Esophagus squamous epithelium (tissue), 5 donors: ENCODE data around the gene ZNF710. TPM values are rescaled to one million over a fixed set of nuclear protein-coding genes. Genes with fewer than 3 reads are reported as not detected.
"Not testable (repeated sequence)": the region's sequence is repeated elsewhere in the genome, so short reads cannot be mapped to it uniquely, and the experiment has no call there.

ENCODE experiments used
- DNase-seq: peaks from one replicate; lab custom pipeline; 2025; lab: John Stamatoyannopoulos, UW
- H3K27ac ChIP-seq, 4 donors: fragments of 200-600 bp; sonication (generic); one replicate each; pipeline ENCODE4 v1.5.1; 2016 to 2019; ENCODE audit warnings: mild to moderate bottlenecking in 1 of 4
- H3K27me3 ChIP-seq, 4 donors: fragments of 200-600 bp; sonication (generic); 1 replicate in 3 of 4; 2 replicates in 1 of 4; pipeline versions ENCODE4 v1.5.1 to v1.6.0; 2017 to 2021; ENCODE audit warnings: antibody characterized with exemption in 1 of 4
- H3K36me3 ChIP-seq, 3 donors: fragments of 200-600 bp; sonication (generic); one replicate each; pipeline ENCODE4 v1.5.1; 2016 to 2019
- H3K4me1 ChIP-seq, 3 donors: fragments of 200-600 bp; sonication (generic); one replicate each; pipeline ENCODE4 v1.5.1; 2017 to 2019
- H3K4me3 ChIP-seq, 4 donors: fragments of 200-600 bp; sonication (generic); 1 replicate in 3 of 4; 2 replicates in 1 of 4; pipeline ENCODE4 v1.5.1; 2016 to 2019; ENCODE audit warnings: mild to moderate bottlenecking in 2 of 4, moderate library complexity in 1 of 4
- H3K9me3 ChIP-seq, 3 donors: fragments of 200-600 bp; sonication (generic); one replicate each; pipeline ENCODE4 v1.5.1; 2016 to 2019
- POLR2A ChIP-seq, 4 donors: fragments of 450-650 bp; IDR thresholded peaks; one replicate each; pipeline ENCODE4 v1.6.1; 2017; ENCODE audit warnings: antibody characterized with exemption in 4 of 4, mild to moderate bottlenecking in 4 of 4, moderate library complexity in 3 of 4
- WGBS, 2 donors: methylation state at CpG; one replicate each; pipeline ENCODE4 v1.1.5; 2018; 5-methylcytosine and 5-hydroxymethylcytosine counted together
- intact Hi-C: fragments of 100-400 bp; cut with DNase I; formaldehyde crosslinking; loops from one replicate; pipeline ENCODE4 v1.15.0; 2022
- total RNA-seq, 4 donors: library from RNA; depleted of rRNA; stranded (reverse); fragments of >200 nt; gene quantifications; one replicate each; pipeline ENCODE4 v1.1.0, GENCODE V29; 2016
- TF ChIP-seq, protein P1 (sequence below), 6 experiments: fragments of 450-650 bp in 4 of 6; fragments of 200-600 bp in 2 of 6; sonication (generic) in 2 of 6; IDR thresholded peaks; one replicate each; pipeline ENCODE4 v1.5.1; 2016 to 2019; ENCODE audit warnings: antibody characterized with exemption in 6 of 6, mild to moderate bottlenecking in 4 of 6, moderate library complexity in 4 of 6
- donor health status: DM: yes; HTN: yes; CAD: no.

Gene ZNF710, protein sequence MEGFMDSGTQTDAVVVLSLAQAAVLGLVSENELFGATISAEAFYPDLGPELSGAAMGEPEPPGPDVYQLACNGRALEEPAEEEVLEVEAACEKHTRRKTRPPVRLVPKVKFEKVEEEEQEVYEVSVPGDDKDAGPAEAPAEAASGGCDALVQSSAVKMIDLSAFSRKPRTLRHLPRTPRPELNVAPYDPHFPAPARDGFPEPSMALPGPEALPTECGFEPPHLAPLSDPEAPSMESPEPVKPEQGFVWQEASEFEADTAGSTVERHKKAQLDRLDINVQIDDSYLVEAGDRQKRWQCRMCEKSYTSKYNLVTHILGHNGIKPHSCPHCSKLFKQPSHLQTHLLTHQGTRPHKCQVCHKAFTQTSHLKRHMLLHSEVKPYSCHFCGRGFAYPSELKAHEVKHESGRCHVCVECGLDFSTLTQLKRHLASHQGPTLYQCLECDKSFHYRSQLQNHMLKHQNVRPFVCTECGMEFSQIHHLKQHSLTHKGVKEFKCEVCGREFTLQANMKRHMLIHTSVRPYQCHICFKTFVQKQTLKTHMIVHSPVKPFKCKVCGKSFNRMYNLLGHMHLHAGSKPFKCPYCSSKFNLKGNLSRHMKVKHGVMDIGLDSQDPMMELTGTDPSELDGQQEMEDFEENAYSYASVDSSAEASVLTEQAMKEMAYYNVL
- 10 to 100 TPM; 15.1 to 27.4 (median 21.4) TPM for total RNA-seq

DNA sequence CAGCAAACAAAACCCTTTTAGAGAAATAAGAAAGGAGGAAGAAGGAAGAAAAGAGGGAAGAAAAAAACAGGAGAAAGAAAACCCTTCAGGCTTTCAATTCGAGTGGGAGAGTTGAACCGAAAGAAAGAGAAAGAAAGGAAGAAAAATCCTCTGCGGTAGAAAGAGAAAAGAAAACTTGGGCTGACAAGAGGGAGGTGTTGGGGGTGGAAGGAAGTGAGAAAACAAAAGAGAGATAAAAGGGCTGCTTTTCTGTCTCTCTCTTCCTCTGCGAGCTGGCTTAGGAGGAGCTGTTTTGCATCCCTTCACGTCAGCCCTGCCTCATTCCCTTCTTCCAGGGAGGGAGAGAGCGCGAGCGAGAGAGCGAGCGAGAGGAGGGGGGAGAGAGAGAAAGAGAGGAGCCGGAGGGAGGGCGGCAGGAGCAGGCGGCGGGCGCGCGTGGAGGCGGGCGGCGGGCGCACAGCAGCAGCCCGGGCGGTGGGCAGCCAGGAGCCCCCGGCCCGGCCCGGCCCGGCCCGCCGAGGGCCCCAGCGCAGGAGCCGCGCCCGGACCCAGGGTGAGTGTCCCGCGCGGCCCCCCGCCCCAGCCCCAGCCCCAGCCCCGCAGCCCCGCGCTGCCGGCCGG lies at the start of gene ZNF710:
TSS of gene ZNF710 (plus strand) at position 263 of the 621 bp plus-strand sequence. CDS start 65,814 bp downstream, outside the sequence.
- intact Hi-C loops, result loop anchor here (10.0 kb wide), 1 partner anchor 74 kb away; no protein-coding TSS in a partner anchor
- TF ChIP-seq POLR2A (IDR thresholded peaks at IDR 0.05), result peak in 1 of 4 donors; percentile 28
- TF ChIP-seq, protein P1, sequence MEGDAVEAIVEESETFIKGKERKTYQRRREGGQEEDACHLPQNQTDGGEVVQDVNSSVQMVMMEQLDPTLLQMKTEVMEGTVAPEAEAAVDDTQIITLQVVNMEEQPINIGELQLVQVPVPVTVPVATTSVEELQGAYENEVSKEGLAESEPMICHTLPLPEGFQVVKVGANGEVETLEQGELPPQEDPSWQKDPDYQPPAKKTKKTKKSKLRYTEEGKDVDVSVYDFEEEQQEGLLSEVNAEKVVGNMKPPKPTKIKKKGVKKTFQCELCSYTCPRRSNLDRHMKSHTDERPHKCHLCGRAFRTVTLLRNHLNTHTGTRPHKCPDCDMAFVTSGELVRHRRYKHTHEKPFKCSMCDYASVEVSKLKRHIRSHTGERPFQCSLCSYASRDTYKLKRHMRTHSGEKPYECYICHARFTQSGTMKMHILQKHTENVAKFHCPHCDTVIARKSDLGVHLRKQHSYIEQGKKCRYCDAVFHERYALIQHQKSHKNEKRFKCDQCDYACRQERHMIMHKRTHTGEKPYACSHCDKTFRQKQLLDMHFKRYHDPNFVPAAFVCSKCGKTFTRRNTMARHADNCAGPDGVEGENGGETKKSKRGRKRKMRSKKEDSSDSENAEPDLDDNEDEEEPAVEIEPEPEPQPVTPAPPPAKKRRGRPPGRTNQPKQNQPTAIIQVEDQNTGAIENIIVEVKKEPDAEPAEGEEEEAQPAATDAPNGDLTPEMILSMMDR (IDR thresholded peaks at IDR 0.05), result no peak
- WGBS, 2 donors, result 1 to 2% methylated on average over 8 to 17 of the region's 42 CpGs
- H3K4me3 ChIP-seq, result peak within 1 kb of the TSS; percentile 59 to 90 (median 68)
- H3K4me1 ChIP-seq, result peaks cover 46 to 72% (median 52%) of the 10 kb centered on the region in 3 donors
- H3K27ac ChIP-seq, result peak within 1 kb of the TSS; percentile 92 to 97 (median 94)
- no peak for DNase-seq
- no peaks in the 10 kb centered on the region for H3K36me3 ChIP-seq
- no peaks in the 10 kb centered on the region for H3K9me3 ChIP-seq
- no peaks in the 10 kb centered on the region for H3K27me3 ChIP-seq

DNA sequence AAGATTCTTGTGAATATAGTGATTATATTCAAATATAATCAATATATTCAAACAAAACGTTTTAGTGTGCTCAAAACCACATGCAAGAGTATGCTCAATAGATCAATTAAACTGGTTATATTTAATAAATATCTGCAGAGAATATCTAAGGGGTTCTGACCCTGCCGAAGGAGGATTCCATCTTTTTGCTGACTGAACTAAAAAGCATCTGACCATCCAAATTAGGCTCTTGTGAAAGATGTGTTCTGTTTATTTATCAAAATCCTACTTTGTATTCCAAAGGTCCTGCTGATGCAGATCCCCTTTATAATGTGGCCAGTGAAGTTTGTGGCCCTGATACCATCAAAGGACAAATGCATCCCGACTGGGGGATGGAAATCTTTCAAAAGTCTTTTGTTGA lies 46.6 kb upstream of the ZNF710 start:
- intact Hi-C loops, result no loop called here
- H3K4me1 ChIP-seq, result peaks cover 7 to 23% (median 13%) of the 10 kb centered on the region in 3 donors
- no peaks in the 10 kb centered on the region for H3K9me3 ChIP-seq
- no peak overlapping the region for H3K4me3 ChIP-seq
- no peaks in the 10 kb centered on the region for H3K36me3 ChIP-seq
- no peaks in the 10 kb centered on the region for H3K27me3 ChIP-seq
- 49% methylated on average over 3 of the region's 3 CpGs for WGBS, 2 donors
- TF ChIP-seq, protein P1 (IDR thresholded peaks at IDR 0.05), result no peak
- no peak for TF ChIP-seq POLR2A (IDR thresholded peaks at IDR 0.05)
- H3K27ac ChIP-seq, result no peak overlapping the region
- DNase-seq, result no peak

DNA sequence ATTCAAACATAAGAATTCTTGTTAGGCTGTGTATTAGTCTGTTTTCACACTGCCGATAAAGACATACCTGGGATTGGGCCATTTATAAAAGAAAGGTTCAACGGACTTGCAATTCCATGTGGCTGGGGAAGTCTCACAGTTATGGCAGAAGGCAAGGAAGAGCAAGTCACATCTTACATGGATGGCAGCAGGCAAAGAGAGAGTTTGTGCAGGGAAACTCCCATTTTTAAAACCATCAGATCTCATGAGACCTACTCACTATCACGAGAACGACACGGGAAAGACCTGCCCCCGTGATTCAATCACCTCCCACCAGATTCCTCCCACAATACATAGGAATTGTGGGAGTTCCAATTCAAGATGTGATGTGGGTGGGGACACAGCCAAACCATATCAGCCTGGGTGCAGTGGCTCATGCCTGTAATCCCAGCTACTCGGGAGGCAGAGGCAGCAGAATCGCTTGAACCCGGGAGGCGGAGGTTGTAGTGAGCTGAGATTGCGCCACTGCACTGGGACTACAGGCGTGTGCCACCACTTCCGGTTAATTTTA lies 45.6 kb upstream of the ZNF710 start:
- H3K27me3 ChIP-seq, intact Hi-C loops, H3K4me3 ChIP-seq, H3K36me3 ChIP-seq, H3K9me3 ChIP-seq, H3K27ac ChIP-seq, DNase-seq: not testable (repeated sequence)
- 86 to 94% methylated on average over 8 to 13 of the region's 13 CpGs for WGBS, 2 donors
- peaks cover 7 to 27% (median 13%) of the 10 kb centered on the region in 3 donors for H3K4me1 ChIP-seq

DNA sequence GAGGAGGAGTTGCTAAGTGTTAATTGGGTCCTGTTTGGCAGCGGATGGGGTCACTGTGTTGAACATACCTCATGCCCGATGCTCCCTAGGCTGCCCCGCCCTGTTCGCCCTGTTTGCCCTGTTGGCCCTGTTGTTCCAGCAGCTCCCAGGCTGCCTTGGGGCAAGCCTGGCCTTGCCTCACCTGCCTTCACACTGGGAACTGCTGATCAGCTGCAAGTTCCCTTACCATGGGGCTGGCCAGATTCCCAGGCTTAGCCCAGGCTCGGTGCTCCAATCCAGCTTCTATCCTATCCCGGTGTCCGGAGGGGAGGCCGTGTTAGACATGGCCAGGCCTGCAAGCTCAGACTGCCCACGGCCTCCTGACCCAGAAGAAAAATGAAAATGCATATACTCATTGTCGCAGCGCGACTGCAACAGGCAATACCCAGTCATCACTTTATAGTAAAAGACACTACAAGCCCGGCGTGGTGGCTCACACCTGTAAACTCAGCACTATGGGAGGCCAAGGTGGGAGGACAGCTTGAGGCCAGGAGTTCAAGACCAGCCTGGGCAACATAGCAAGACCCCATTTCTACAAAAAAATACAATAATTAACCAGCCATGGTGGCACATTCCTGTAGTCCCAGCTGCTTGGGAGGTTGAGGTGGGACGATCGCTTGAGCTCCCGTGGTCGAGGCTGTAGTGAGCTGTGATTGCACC lies 42.9 kb upstream of the ZNF710 start:
- Histone ChIP-seq H3K27me3 (no peaks in the 10 kb centered on the region), H3K27ac (peak overlapping the region; percentile 50 to 74 (median 70)), H3K36me3 (no peaks in the 10 kb centered on the region), H3K4me3 (no peak overlapping the region), H3K4me1 (peaks cover 7 to 27% (median 13%) of the 10 kb centered on the region in 3 donors), H3K9me3 (no peaks in the 10 kb centered on the region)
- 61 to 66% methylated on average over 12 to 14 of the region's 18 CpGs for WGBS, 2 donors
- no peak for TF ChIP-seq POLR2A (IDR thresholded peaks at IDR 0.05)
- TF ChIP-seq, protein P1 (IDR thresholded peaks at IDR 0.05), result no peak
- DNase-seq, result no peak
- intact Hi-C loops, result no loop called here
